SU-DHL-6 (cell line): ENCODE results near the gene PDE4D.

Experiments used
- CTCF ChIP-seq: fragments of 200-600 bp; sonication (generic); IDR thresholded peaks from one replicate; pipeline ENCODE4 v1.5.1; 2017; ENCODE audit warnings: antibody characterized with exemption, mild to moderate bottlenecking, low read length, moderate library complexity; ENCODE audit not compliant: insufficient read depth, poor library complexity, severe bottlenecking
- EZH2phosphoT487 ChIP-seq: fragments of 200-600 bp; sonication (generic), shearing (Covaris generic); conservative IDR thresholded peaks from 2 replicates; pipeline ENCODE4 v1.6.1; 2018; ENCODE audit warnings: mild to moderate bottlenecking, antibody characterized with exemption, low read length, moderate library complexity, mixed read lengths

DNA sequence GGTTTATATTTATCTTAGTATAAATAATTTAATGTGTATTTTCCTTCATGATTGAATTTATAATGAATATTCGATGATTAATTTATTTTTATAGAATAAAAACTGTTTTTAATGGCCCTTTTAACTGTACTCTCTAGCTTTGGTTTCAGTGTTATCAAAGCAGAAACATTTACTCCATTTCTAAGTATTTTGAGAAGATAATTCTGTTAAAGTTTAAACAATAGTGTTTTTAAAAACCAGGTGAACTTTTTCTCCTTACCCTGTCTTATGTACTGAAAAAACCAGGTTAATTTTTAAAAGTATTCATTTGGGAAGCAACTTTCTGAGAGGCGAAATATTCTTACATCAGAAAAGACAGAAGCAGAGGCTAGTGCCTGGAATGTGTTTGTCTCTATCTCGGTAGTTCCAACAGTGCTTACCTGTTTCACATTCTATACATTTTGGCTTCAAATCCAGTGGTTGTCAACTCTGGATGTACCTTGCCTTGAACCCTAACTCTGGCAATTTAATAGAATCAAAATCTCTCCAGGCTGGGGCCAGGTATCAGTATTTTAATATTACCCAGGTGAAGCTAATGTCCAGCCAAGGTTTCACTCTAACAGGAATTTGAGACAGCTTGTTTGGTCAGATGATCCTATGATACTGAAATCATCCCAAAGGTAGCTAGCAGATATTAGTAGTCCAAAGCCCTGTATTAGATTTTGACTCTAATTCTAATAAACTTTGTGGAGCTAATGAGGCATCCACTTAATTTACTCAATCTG, 434.4 kb downstream of the PDE4D start:
- TF ChIP-seq CTCF, result no peak
- no peak for TF ChIP-seq EZH2phosphoT487
